K562 (cell line): Measurements from ENCODE around the gene UBASH3A.

ENCODE experiments used
- ETS1 ChIP-seq: conservative IDR thresholded peaks from 2 replicates; pipeline ENCODE4 v1.6.1; 2011; ENCODE audit warnings: low read depth, mild to moderate bottlenecking, low read length; ENCODE audit not compliant: control insufficient read depth
- KLF6 ChIP-seq: fragments of 250-450 bp; sonication (Bioruptor Pico); IDR thresholded peaks from 2 replicates; pipeline ENCODE4 v1.4.0; 2020; ENCODE audit warnings: mild to moderate bottlenecking, moderate library complexity, borderline replicate concordance
- TCF7 ChIP-seq: sonication (generic); IDR thresholded peaks from 2 replicates; pipeline ENCODE4 v1.6.1; 2016; ENCODE audit warnings: antibody characterized with exemption, borderline replicate concordance
- ZBTB26 ChIP-seq: fragments of 450-650 bp; formaldehyde crosslinking; IDR thresholded peaks from 2 replicates; pipeline ENCODE4 v1.4.0; 2022; ENCODE audit warnings: missing genetic modification characterization
- ZNF124 ChIP-seq: sonication (generic); formaldehyde crosslinking; IDR thresholded peaks from 2 replicates; pipeline ENCODE4 v1.8.1; 2022; ENCODE audit warnings: missing genetic modification reagents
- ZNF232 ChIP-seq: sonication (generic); formaldehyde crosslinking; IDR thresholded peaks from 2 replicates; pipeline ENCODE4 v1.8.0; 2022; ENCODE audit warnings: mild to moderate bottlenecking, missing genetic modification reagents
- ZNF274 ChIP-seq: IDR thresholded peaks from 2 replicates; pipeline ENCODE4 v1.6.1; 2011; ENCODE audit warnings: low read depth, mild to moderate bottlenecking, low read length, moderate library complexity, borderline replicate concordance
- ZNF830 ChIP-seq: fragments of 250-450 bp; sonication (Bioruptor Pico); IDR thresholded peaks from 2 replicates; pipeline ENCODE4 v1.5.0; 2021; ENCODE audit warnings: mild to moderate bottlenecking

GRCh38 chr21:42379426-42380215, 24.1 kb upstream of the UBASH3A start:
- no peak for TF ChIP-seq KLF6 (CRISPR knock-in tag)
- no peak for TF ChIP-seq ZNF274
- no peak for TF ChIP-seq TCF7
- TF ChIP-seq ETS1: no peak
- TF ChIP-seq ZNF830 (CRISPR knock-in tag): no peak
- TF ChIP-seq ZNF124 (CRISPR knock-in tag): no peak
- no peak for TF ChIP-seq ZBTB26
- TF ChIP-seq ZNF232: no peak
